ENCODE results near the gene KIF1A. TPM values are rescaled to one million over a fixed set of nuclear protein-coding genes. Genes with fewer than 3 reads are reported as not detected.

KIF1A gene
- total and polyA plus RNA-seq, 8 donors: 32.4 to 76.0 (median 62.1) TPM

- Histone ChIP-seq H3K36me3 (peaks cover 0 to 27% (median 0%) of the 10 kb centered on the region in 3 donors), H3K4me3 (no peak overlapping the region), H3K9me3 (no peaks in the 10 kb centered on the region), H3K27ac (no peak overlapping the region), H3K4me1 (no peaks in the 10 kb centered on the region), H3K27me3 (no peaks in the 10 kb centered on the region)
- no peak for TF ChIP-seq CTCF (IDR thresholded peaks at IDR 0.05)
- FAIRE-seq (no peak), DNase-seq (no peak), ATAC-seq (no peak)
- 83 to 84% methylated on average over 5 of the region's 5 CpGs for WGBS, 2 donors
- intact Hi-C loops (cut with DNase I): no loop called here
These were observed 55.4 kb downstream of the KIF1A start for GRCh38 chr2:240764605-240765004.

- Histone ChIP-seq H3K36me3 (peaks cover 0 to 16% (median 0%) of the 10 kb centered on the region in 3 donors), H3K4me1 (no peaks in the 10 kb centered on the region), H3K9me3 (no peaks in the 10 kb centered on the region), H3K27me3 (no peaks in the 10 kb centered on the region), H3K4me3 (no peak overlapping the region), H3K27ac (no peak overlapping the region)
- intact Hi-C loops (cut with DNase I): no loop called here
- no peak for ATAC-seq
- FAIRE-seq: no peak
- TF ChIP-seq CTCF (IDR thresholded peaks at IDR 0.05): no peak
- DNase-seq: no peak
- 92 to 94% methylated on average over 21 of the region's 21 CpGs for WGBS, 2 donors
These were observed 57.0 kb downstream of the KIF1A start for GRCh38 chr2:240762971-240763370.

GRCh38 chr2:240762249-240762648, 57.8 kb downstream of the KIF1A start:
- FAIRE-seq: no peak
- H3K4me3 ChIP-seq: no peak overlapping the region
- no peak for TF ChIP-seq CTCF (IDR thresholded peaks at IDR 0.05)
- WGBS, 2 donors: 89 to 90% methylated on average over 8 of the region's 8 CpGs
- intact Hi-C loops (cut with DNase I): no loop called here
- no peaks in the 10 kb centered on the region for H3K9me3 ChIP-seq
- ATAC-seq: no peak
- H3K27ac ChIP-seq: no peak overlapping the region
- H3K36me3 ChIP-seq: peaks cover 0 to 16% (median 0%) of the 10 kb centered on the region in 3 donors
- no peak for DNase-seq
- no peaks in the 10 kb centered on the region for H3K4me1 ChIP-seq
- no peaks in the 10 kb centered on the region for H3K27me3 ChIP-seq

GRCh38 chr2:240760576-240761246, 59.3 kb downstream of the KIF1A start:
- intact Hi-C loops (cut with DNase I): no loop called here
- Histone ChIP-seq H3K27me3 (no peaks in the 10 kb centered on the region), H3K4me3 (no peak overlapping the region), H3K27ac (no peak overlapping the region), H3K9me3 (no peaks in the 10 kb centered on the region), H3K4me1 (no peaks in the 10 kb centered on the region), H3K36me3 (peaks cover 0 to 26% (median 0%) of the 10 kb centered on the region in 3 donors)
- no peak for TF ChIP-seq CTCF (IDR thresholded peaks at IDR 0.05)
- FAIRE-seq (no peak), DNase-seq (no peak), ATAC-seq (no peak)
- WGBS, 2 donors: 81 to 85% methylated on average over 22 of the region's 22 CpGs

GRCh38 chr2:240760121-240760520, 59.9 kb downstream of the KIF1A start:
- TF ChIP-seq CTCF (IDR thresholded peaks at IDR 0.05): no peak
- H3K27me3 ChIP-seq: no peaks in the 10 kb centered on the region
- intact Hi-C loops (cut with DNase I): no loop called here
- H3K4me1 ChIP-seq: no peaks in the 10 kb centered on the region
- H3K27ac ChIP-seq: no peak overlapping the region
- FAIRE-seq (no peak), DNase-seq (no peak), ATAC-seq (no peak)
- 67 to 73% methylated on average over 7 of the region's 7 CpGs for WGBS, 2 donors
- H3K36me3 ChIP-seq: peaks cover 0 to 26% (median 0%) of the 10 kb centered on the region in 3 donors
- H3K4me3 ChIP-seq: no peak overlapping the region
- H3K9me3 ChIP-seq: no peaks in the 10 kb centered on the region
